Adrenal gland (tissue), 5 donors: ENCODE data around the gene LTBP2.

Source experiments
- POLR2A ChIP-seq, 2 donors: fragments of 450-650 bp; IDR thresholded peaks; one replicate each; pipeline ENCODE4 v1.6.1; 2017; ENCODE audit warnings: antibody characterized with exemption in 2 of 2, mild to moderate bottlenecking in 2 of 2, moderate library complexity in 1 of 2
- TF ChIP-seq, protein P1 (sequence below), 6 experiments: fragments of 450-650 bp in 4 of 6; fragments of 200-600 bp in 2 of 6; sonication (generic) in 1 of 6; IDR thresholded peaks; 1 replicate in 5 of 6; 2 replicates in 1 of 6; pipeline versions ENCODE4 v1.5.1 to v1.8.0; 2016 to 2021; ENCODE audit warnings: antibody characterized with exemption in 6 of 6, mild to moderate bottlenecking in 2 of 6, moderate library complexity in 1 of 6
- donor health status: DM: no; HTN: no; CAD: no.

DNA sequence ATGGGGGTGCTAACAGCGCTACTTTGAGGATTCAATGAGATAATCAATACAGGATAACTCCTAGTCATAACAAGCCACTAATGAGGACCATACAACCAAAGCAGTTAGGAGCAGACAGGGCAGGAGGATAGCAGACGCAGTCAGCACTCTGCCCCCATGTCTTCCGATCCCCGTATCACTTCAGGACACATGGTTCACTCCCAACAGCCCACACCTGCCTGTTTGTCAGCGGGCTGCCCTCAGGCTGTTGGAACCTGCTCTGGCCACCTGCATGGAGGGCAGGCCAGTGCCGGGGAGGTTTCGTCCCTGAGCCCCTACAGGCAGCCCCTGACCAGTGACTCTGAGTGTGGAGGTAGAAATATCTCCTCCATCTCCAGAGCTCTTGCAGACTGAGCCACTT, 37.1 kb upstream of the LTBP2 start:
- TF ChIP-seq, protein P1, sequence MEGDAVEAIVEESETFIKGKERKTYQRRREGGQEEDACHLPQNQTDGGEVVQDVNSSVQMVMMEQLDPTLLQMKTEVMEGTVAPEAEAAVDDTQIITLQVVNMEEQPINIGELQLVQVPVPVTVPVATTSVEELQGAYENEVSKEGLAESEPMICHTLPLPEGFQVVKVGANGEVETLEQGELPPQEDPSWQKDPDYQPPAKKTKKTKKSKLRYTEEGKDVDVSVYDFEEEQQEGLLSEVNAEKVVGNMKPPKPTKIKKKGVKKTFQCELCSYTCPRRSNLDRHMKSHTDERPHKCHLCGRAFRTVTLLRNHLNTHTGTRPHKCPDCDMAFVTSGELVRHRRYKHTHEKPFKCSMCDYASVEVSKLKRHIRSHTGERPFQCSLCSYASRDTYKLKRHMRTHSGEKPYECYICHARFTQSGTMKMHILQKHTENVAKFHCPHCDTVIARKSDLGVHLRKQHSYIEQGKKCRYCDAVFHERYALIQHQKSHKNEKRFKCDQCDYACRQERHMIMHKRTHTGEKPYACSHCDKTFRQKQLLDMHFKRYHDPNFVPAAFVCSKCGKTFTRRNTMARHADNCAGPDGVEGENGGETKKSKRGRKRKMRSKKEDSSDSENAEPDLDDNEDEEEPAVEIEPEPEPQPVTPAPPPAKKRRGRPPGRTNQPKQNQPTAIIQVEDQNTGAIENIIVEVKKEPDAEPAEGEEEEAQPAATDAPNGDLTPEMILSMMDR (IDR thresholded peaks at IDR 0.05), result no peak
- no peak for TF ChIP-seq POLR2A (IDR thresholded peaks at IDR 0.05)
